ENCODE results near the gene TUBB. TPM values are rescaled to one million over a fixed set of nuclear protein-coding genes. Genes with fewer than 3 reads are reported as not detected.

The TUBB gene
- total RNA-seq, 1 experiment from 2014 or later: 886 TPM

GRCh38 chr6:30744054-30744805 is 24.1 kb downstream of the TUBB start, which contains the start of gene IER3 (continued):
- TF ChIP-seq CTCF (IDR thresholded peaks at IDR 0.05 in 2 of 3, conservative IDR thresholded peaks at IDR 0.05 in 1 of 3; ENCODE audit: borderline replicate concordance in 1 of 3, insufficient read depth in 1 of 3, low read depth in 2 of 3, low read length in 2 of 3) (peak in 2 of 3 experiments; percentile 29 to 37; a peak in 3 of 6 replicates), SIN3A (IDR thresholded peaks at IDR 0.05; ENCODE audit: low read depth) (no peak), FOSL1 (IDR thresholded peaks at IDR 0.05; ENCODE audit: low read depth) (no peak), ZFX (IDR thresholded peaks at IDR 0.05) (peak; percentile 68), POLR2A (IDR thresholded peaks at IDR 0.05; ENCODE audit: borderline replicate concordance, extremely low read depth, insufficient read depth, insufficient read length) (peak; percentile 100), CBX3 (IDR thresholded peaks at IDR 0.05; ENCODE audit: low read depth) (no peak), ZNF274 (IDR thresholded peaks at IDR 0.05; ENCODE audit: low read depth, low read length) (no peak), RAD21 (IDR thresholded peaks at IDR 0.05; ENCODE audit: low read depth) (no peak), ZBTB33 (IDR thresholded peaks at IDR 0.05; ENCODE audit: extremely low read depth, insufficient replicate concordance, low read length) (peak; percentile 90), ATF3 (IDR thresholded peaks at IDR 0.05) (no peak), EZH2 (IDR thresholded peaks at IDR 0.05) (no peak), JUND (IDR thresholded peaks at IDR 0.05) (no peak), TCF7L2 (IDR thresholded peaks at IDR 0.05; ENCODE audit: borderline replicate concordance, extremely low read depth, insufficient read depth, insufficient read length) (peak; percentile 78), ELF1 (IDR thresholded peaks at IDR 0.05; ENCODE audit: borderline replicate concordance, low read depth) (no peak)

Data from HCT116 (cell line).